ENCODE results near the gene NTNG1.
"Not testable (repeated sequence)": the region's sequence is repeated elsewhere in the genome, so short reads cannot be mapped to it uniquely, and the experiment has no call there.

The NTNG1 gene

GRCh38 chr1:107140703-107141490, at the start of gene NTNG1:
NTNG1 (plus strand) TSS chr1:107141039.
- DNase-seq (ENCODE audit: low read depth): no peak

- DNase-seq (ENCODE audit: low read depth): no peak
These were observed 49.4 kb upstream of the NTNG1 start for GRCh38 chr1:107091418-107091817.

GRCh38 chr1:107093395-107093794, 47.4 kb upstream of the NTNG1 start:
- not testable (repeated sequence) for DNase-seq (ENCODE audit: low read depth)

DNA sequence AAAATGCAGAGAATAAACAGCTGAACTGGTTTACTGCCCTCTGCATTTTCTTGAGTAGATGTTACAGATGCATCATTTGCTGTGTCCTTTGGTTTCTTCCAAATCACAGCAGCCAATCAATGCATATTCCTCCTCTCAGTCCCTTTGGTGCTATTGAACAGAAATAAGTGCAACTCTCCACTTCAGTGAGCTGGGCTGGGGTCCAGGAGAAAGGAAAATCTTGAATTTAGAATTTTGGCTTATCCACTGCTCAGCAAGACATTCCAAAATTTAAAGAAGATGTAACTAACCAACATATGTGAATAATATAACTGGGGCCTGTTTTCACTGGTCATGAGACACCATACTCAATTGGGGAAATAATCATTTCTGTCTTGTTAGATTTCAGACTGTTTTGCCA, 45.2 kb upstream of the NTNG1 start:
- no peak for DNase-seq (ENCODE audit: low read depth)

- DNase-seq (ENCODE audit: low read depth): no peak
These were observed 44.1 kb upstream of the NTNG1 start for GRCh38 chr1:107096690-107097089.

DNA sequence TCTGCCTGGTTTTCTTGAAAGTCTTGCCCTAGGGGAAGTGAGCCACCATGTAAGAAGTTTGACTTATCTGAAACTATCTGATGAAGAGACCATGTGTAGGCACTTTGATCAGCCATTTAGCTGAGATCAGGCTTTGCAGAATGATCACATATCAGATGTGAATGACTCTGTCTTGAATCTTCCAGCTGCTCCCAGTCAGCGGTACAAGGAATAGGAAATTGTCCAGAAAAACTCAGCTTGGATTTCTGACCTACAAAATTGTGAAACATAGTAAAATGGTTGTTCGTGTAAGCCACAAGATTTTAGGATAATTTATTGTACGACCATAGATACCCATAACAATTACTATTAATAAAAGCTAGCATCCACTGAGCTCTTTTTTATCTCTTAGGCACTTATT, 41.9 kb upstream of the NTNG1 start:
- no peak for DNase-seq (ENCODE audit: low read depth)

GRCh38 chr1:107100331-107100984, 40.4 kb upstream of the NTNG1 start:
- no peak for DNase-seq (ENCODE audit: low read depth)

- no peak for DNase-seq (ENCODE audit: low read depth)
These were observed 34.9 kb upstream of the NTNG1 start for GRCh38 chr1:107105914-107106313.

DNA sequence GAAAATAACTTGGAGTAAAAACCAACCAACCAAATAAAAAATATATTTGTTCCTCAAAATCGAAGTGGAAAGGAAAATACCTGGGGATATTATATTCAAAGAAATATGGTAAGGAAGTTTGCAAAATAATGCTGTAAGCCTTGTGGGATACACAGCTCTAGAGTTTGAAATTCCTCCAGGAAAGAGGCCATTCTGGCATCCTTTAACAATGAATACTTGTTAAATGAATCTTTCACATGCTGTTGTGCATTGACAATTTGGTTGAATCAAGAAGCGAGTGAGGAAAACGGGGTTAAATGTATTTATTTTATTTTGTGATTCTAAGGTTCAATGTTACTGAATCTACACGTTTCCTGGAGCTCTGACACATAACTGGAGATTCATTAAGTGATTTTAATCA, 30.5 kb upstream of the NTNG1 start:
- no peak for DNase-seq (ENCODE audit: low read depth)

- DNase-seq (ENCODE audit: low read depth): no peak
These were observed 24.5 kb upstream of the NTNG1 start for GRCh38 chr1:107116306-107116790.

GRCh38 chr1:107122225-107122624, 18.6 kb upstream of the NTNG1 start:
- DNase-seq (ENCODE audit: low read depth): no peak

- no peak for DNase-seq (ENCODE audit: low read depth)
These were observed 17.1 kb upstream of the NTNG1 start for GRCh38 chr1:107123741-107124140.

DNA sequence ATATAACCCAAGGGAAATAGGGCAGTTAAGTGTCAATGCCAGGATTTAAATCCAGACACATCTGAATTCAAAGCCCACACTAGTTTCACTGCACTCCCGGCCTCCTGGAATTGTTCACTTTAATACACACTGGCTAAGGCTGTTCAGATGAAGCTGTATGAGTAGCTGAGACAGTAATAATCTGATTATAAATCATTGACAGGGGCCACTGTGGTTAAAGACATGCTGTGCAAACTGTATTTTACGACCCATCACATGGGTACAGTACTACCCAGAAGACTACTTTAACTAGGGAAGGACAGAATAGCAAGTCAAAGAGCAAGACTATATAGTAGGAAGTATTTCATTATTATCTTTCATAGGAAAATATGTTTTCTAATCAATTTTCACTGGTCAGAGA, 16.1 kb upstream of the NTNG1 start:
- no peak for DNase-seq (ENCODE audit: low read depth)

DNA sequence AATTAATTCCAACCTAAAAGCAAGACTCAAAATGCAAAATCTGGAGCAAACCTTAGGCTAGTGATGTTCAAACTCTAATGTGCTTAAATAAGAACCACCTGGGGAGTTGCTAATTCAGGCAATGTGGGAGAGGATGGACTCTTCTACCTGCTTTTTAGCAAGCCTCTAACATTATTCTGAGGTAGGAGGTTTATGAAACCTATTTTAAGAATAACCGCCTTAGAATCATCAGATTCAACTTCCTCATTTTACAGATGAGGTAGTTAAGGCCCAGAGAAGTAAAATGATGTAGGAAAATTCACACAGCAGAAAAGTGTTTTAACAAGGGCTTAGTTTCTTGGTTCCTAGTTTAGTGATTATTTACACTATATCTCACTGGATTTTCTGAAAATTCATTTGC, 8.6 kb upstream of the NTNG1 start:
- no peak for DNase-seq (ENCODE audit: low read depth)

DNA sequence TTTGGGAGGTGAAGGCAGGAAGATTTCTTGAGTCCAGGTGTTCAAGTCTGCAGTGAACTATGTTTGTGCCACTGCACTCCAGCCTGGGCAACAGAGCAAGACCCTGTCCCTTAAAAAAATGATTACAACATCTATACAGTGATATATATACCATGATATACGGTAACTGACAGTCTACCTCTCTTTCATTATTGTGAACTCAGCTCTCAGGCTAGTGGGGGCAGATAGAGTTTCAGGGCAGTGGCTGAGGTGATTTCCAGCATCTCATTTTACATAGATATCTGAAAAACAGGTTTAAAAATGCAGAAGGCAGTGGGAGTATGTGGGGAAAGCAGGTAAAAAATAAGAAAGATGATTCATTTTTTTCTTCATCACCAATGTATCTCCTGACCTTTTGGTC, 8.1 kb upstream of the NTNG1 start:
- DNase-seq (ENCODE audit: low read depth): no peak

- DNase-seq (ENCODE audit: low read depth): no peak
These were observed 5.4 kb upstream of the NTNG1 start for GRCh38 chr1:107135463-107135862.

- no peak for DNase-seq (ENCODE audit: low read depth)
These were observed 2.7 kb upstream of the NTNG1 start for GRCh38 chr1:107138166-107138565.

- no peak for DNase-seq (ENCODE audit: low read depth)
These were observed 1.9 kb upstream of the NTNG1 start for GRCh38 chr1:107138767-107139445.

GRCh38 chr1:107139833-107140702, 771 bp upstream of the NTNG1 start:
- no peak for DNase-seq (ENCODE audit: low read depth)

GRCh38 chr1:107141491-107142126, 770 bp downstream of the NTNG1 start:
- no peak for DNase-seq (ENCODE audit: low read depth)

DNA sequence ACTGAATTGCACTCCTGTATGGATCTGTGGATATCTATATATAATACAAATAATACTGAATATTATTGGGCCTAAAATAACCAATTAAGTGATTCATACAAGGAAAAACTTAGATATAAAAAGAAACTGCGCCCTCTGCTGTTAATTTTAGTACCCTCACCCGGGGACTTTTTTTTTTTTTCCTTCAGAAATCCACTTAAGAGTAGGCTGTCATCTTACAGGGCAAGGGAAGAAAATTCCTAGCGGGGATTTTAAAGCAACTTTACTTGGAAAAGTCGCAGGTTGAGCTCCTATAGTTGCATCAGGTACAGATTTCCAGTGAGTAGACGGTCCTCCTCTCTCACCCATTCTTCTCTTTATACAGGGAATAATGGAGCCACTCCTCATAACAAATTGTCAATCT, 1.3 kb downstream of the NTNG1 start:
- no peak for DNase-seq (ENCODE audit: low read depth)

DNA sequence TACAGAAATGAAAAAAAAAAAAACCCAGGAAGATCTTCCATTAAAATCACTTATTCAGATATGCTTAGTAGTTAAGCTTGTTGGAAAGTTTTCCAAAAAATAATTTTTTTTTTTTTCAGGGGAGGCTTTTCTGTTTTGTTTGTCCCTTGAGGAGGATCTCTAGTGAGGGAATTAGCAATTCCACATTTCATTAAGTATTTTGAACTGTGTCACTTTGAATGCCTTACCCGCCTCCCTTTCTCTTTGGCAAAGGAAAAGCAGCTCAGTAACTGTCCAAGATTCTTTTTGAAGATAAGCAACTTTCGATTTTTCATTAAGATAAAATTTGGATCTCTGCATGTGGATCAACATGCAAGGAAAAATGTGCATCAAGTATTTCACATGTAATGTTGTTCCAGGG, 1.8 kb downstream of the NTNG1 start:
- DNase-seq (ENCODE audit: low read depth): no peak
